Measurements from ENCODE around the gene PLXNA4.

PLXNA4 gene

GRCh38 chr7:132103718-132104117 is 472.6 kb downstream of the PLXNA4 start:
- no peaks in the 10 kb centered on the region for H3K4me1 ChIP-seq (ENCODE audit: insufficient read depth, low read length)
- no peak overlapping the region for H3K9ac ChIP-seq (ENCODE audit: low read length)
- H3K27me3 ChIP-seq (ENCODE audit: control insufficient read depth in 1 of 2, insufficient read depth in 2 of 2, low read length in 2 of 2), result no peaks in the 10 kb centered on the region
- no peak overlapping the region for H3K4me3 ChIP-seq (ENCODE audit: low read depth in 1 of 2, low read length in 2 of 2)
- H3K36me3 ChIP-seq (ENCODE audit: insufficient read depth, low read length), result no peaks in the 10 kb centered on the region
- H3K27ac ChIP-seq (ENCODE audit: low read depth, low read length), result no peak overlapping the region
- H3K9me3 ChIP-seq (ENCODE audit: low read length), result no peaks in the 10 kb centered on the region

GRCh38 chr7:132102942-132103341 is 473.3 kb downstream of the PLXNA4 start:
- Histone ChIP-seq H3K9ac (ENCODE audit: low read length) (no peak overlapping the region), H3K9me3 (ENCODE audit: low read length) (no peaks in the 10 kb centered on the region), H3K4me1 (ENCODE audit: insufficient read depth, low read length) (no peaks in the 10 kb centered on the region), H3K4me3 (ENCODE audit: low read depth in 1 of 2, low read length in 2 of 2) (no peak overlapping the region), H3K36me3 (ENCODE audit: insufficient read depth, low read length) (no peaks in the 10 kb centered on the region), H3K27ac (ENCODE audit: low read depth, low read length) (no peak overlapping the region), H3K27me3 (ENCODE audit: control insufficient read depth in 1 of 2, insufficient read depth in 2 of 2, low read length in 2 of 2) (no peaks in the 10 kb centered on the region)

- H3K36me3 ChIP-seq (ENCODE audit: insufficient read depth, low read length), result no peaks in the 10 kb centered on the region
- no peak overlapping the region for H3K27ac ChIP-seq (ENCODE audit: low read depth, low read length)
- H3K4me3 ChIP-seq (ENCODE audit: low read depth in 1 of 2, low read length in 2 of 2), result no peak overlapping the region
- H3K4me1 ChIP-seq (ENCODE audit: insufficient read depth, low read length), result no peaks in the 10 kb centered on the region
- no peaks in the 10 kb centered on the region for H3K9me3 ChIP-seq (ENCODE audit: low read length)
- no peak overlapping the region for H3K9ac ChIP-seq (ENCODE audit: low read length)
- no peaks in the 10 kb centered on the region for H3K27me3 ChIP-seq (ENCODE audit: control insufficient read depth in 1 of 2, insufficient read depth in 2 of 2, low read length in 2 of 2)
Measured at GRCh38 chr7:132102391-132102790, 473.9 kb downstream of the PLXNA4 start.

GRCh38 chr7:132100981-132101380 is 475.3 kb downstream of the PLXNA4 start:
- H3K36me3 ChIP-seq (ENCODE audit: insufficient read depth, low read length), result no peaks in the 10 kb centered on the region
- no peak overlapping the region for H3K27ac ChIP-seq (ENCODE audit: low read depth, low read length)
- no peaks in the 10 kb centered on the region for H3K9me3 ChIP-seq (ENCODE audit: low read length)
- no peak overlapping the region for H3K4me3 ChIP-seq (ENCODE audit: low read depth in 1 of 2, low read length in 2 of 2)
- H3K9ac ChIP-seq (ENCODE audit: low read length), result no peak overlapping the region
- no peaks in the 10 kb centered on the region for H3K4me1 ChIP-seq (ENCODE audit: insufficient read depth, low read length)
- H3K27me3 ChIP-seq (ENCODE audit: control insufficient read depth in 1 of 2, insufficient read depth in 2 of 2, low read length in 2 of 2), result no peaks in the 10 kb centered on the region

- Histone ChIP-seq H3K27me3 (ENCODE audit: control insufficient read depth in 1 of 2, insufficient read depth in 2 of 2, low read length in 2 of 2) (no peaks in the 10 kb centered on the region), H3K4me1 (ENCODE audit: insufficient read depth, low read length) (no peaks in the 10 kb centered on the region), H3K27ac (ENCODE audit: low read depth, low read length) (no peak overlapping the region), H3K9ac (ENCODE audit: low read length) (no peak overlapping the region), H3K4me3 (ENCODE audit: low read depth in 1 of 2, low read length in 2 of 2) (no peak overlapping the region), H3K36me3 (ENCODE audit: insufficient read depth, low read length) (no peaks in the 10 kb centered on the region), H3K9me3 (ENCODE audit: low read length) (no peaks in the 10 kb centered on the region)
Measured at GRCh38 chr7:132100483-132100882, 475.8 kb downstream of the PLXNA4 start.

GRCh38 chr7:132099163-132099562 is 477.1 kb downstream of the PLXNA4 start:
- H3K27ac ChIP-seq (ENCODE audit: low read depth, low read length), result no peak overlapping the region
- no peak overlapping the region for H3K9ac ChIP-seq (ENCODE audit: low read length)
- no peaks in the 10 kb centered on the region for H3K27me3 ChIP-seq (ENCODE audit: control insufficient read depth in 1 of 2, insufficient read depth in 2 of 2, low read length in 2 of 2)
- H3K36me3 ChIP-seq (ENCODE audit: insufficient read depth, low read length), result no peaks in the 10 kb centered on the region
- no peak overlapping the region for H3K4me3 ChIP-seq (ENCODE audit: low read depth in 1 of 2, low read length in 2 of 2)
- no peaks in the 10 kb centered on the region for H3K4me1 ChIP-seq (ENCODE audit: insufficient read depth, low read length)
- H3K9me3 ChIP-seq (ENCODE audit: low read length), result no peaks in the 10 kb centered on the region

- no peak overlapping the region for H3K9ac ChIP-seq (ENCODE audit: low read length)
- no peaks in the 10 kb centered on the region for H3K4me1 ChIP-seq (ENCODE audit: insufficient read depth, low read length)
- H3K4me3 ChIP-seq (ENCODE audit: low read depth in 1 of 2, low read length in 2 of 2), result no peak overlapping the region
- H3K27me3 ChIP-seq (ENCODE audit: control insufficient read depth in 1 of 2, insufficient read depth in 2 of 2, low read length in 2 of 2), result no peaks in the 10 kb centered on the region
- no peak overlapping the region for H3K27ac ChIP-seq (ENCODE audit: low read depth, low read length)
- H3K9me3 ChIP-seq (ENCODE audit: low read length), result no peaks in the 10 kb centered on the region
- no peaks in the 10 kb centered on the region for H3K36me3 ChIP-seq (ENCODE audit: insufficient read depth, low read length)
Measured at GRCh38 chr7:132098327-132098726, 477.9 kb downstream of the PLXNA4 start.

- no peaks in the 10 kb centered on the region for H3K36me3 ChIP-seq (ENCODE audit: insufficient read depth, low read length)
- H3K9ac ChIP-seq (ENCODE audit: low read length), result no peak overlapping the region
- no peaks in the 10 kb centered on the region for H3K9me3 ChIP-seq (ENCODE audit: low read length)
- H3K4me3 ChIP-seq (ENCODE audit: low read depth in 1 of 2, low read length in 2 of 2), result no peak overlapping the region
- H3K27ac ChIP-seq (ENCODE audit: low read depth, low read length), result no peak overlapping the region
- H3K4me1 ChIP-seq (ENCODE audit: insufficient read depth, low read length), result no peaks in the 10 kb centered on the region
- no peaks in the 10 kb centered on the region for H3K27me3 ChIP-seq (ENCODE audit: control insufficient read depth in 1 of 2, insufficient read depth in 2 of 2, low read length in 2 of 2)
Measured at GRCh38 chr7:132097550-132098134, 478.6 kb downstream of the PLXNA4 start.

- H3K4me3 ChIP-seq (ENCODE audit: low read depth in 1 of 2, low read length in 2 of 2), result no peak overlapping the region
- H3K27me3 ChIP-seq (ENCODE audit: control insufficient read depth in 1 of 2, insufficient read depth in 2 of 2, low read length in 2 of 2), result no peaks in the 10 kb centered on the region
- no peaks in the 10 kb centered on the region for H3K36me3 ChIP-seq (ENCODE audit: insufficient read depth, low read length)
- no peak overlapping the region for H3K27ac ChIP-seq (ENCODE audit: low read depth, low read length)
- H3K9me3 ChIP-seq (ENCODE audit: low read length), result no peaks in the 10 kb centered on the region
- H3K9ac ChIP-seq (ENCODE audit: low read length), result no peak overlapping the region
- H3K4me1 ChIP-seq (ENCODE audit: insufficient read depth, low read length), result no peaks in the 10 kb centered on the region
Measured at GRCh38 chr7:132095111-132095765, 481.0 kb downstream of the PLXNA4 start.

- Histone ChIP-seq H3K4me1 (ENCODE audit: insufficient read depth, low read length) (no peaks in the 10 kb centered on the region), H3K9ac (ENCODE audit: low read length) (no peak overlapping the region), H3K9me3 (ENCODE audit: low read length) (no peaks in the 10 kb centered on the region), H3K27me3 (ENCODE audit: control insufficient read depth in 1 of 2, insufficient read depth in 2 of 2, low read length in 2 of 2) (no peaks in the 10 kb centered on the region), H3K36me3 (ENCODE audit: insufficient read depth, low read length) (no peaks in the 10 kb centered on the region), H3K4me3 (ENCODE audit: low read depth in 1 of 2, low read length in 2 of 2) (no peak overlapping the region), H3K27ac (ENCODE audit: low read depth, low read length) (no peak overlapping the region)
Measured at GRCh38 chr7:132092106-132092505, 484.2 kb downstream of the PLXNA4 start.

- no peak overlapping the region for H3K9ac ChIP-seq (ENCODE audit: low read length)
- no peaks in the 10 kb centered on the region for H3K9me3 ChIP-seq (ENCODE audit: low read length)
- no peak overlapping the region for H3K27ac ChIP-seq (ENCODE audit: low read depth, low read length)
- no peaks in the 10 kb centered on the region for H3K36me3 ChIP-seq (ENCODE audit: insufficient read depth, low read length)
- no peaks in the 10 kb centered on the region for H3K27me3 ChIP-seq (ENCODE audit: control insufficient read depth in 1 of 2, insufficient read depth in 2 of 2, low read length in 2 of 2)
- no peak overlapping the region for H3K4me3 ChIP-seq (ENCODE audit: low read depth in 1 of 2, low read length in 2 of 2)
- no peaks in the 10 kb centered on the region for H3K4me1 ChIP-seq (ENCODE audit: insufficient read depth, low read length)
Measured at GRCh38 chr7:132091706-132092105, 484.6 kb downstream of the PLXNA4 start.

- Histone ChIP-seq H3K36me3 (ENCODE audit: insufficient read depth, low read length) (no peaks in the 10 kb centered on the region), H3K27ac (ENCODE audit: low read depth, low read length) (no peak overlapping the region), H3K9me3 (ENCODE audit: low read length) (no peaks in the 10 kb centered on the region), H3K27me3 (ENCODE audit: control insufficient read depth in 1 of 2, insufficient read depth in 2 of 2, low read length in 2 of 2) (no peaks in the 10 kb centered on the region), H3K4me1 (ENCODE audit: insufficient read depth, low read length) (no peaks in the 10 kb centered on the region), H3K9ac (ENCODE audit: low read length) (no peak overlapping the region), H3K4me3 (ENCODE audit: low read depth in 1 of 2, low read length in 2 of 2) (no peak overlapping the region)
Measured at GRCh38 chr7:132090444-132090843, 485.8 kb downstream of the PLXNA4 start.

Data from muscle layer of colon (tissue), 2 donors.